ENCODE measurements around the gene AATK. TPM values are rescaled to one million over a fixed set of nuclear protein-coding genes. Genes with fewer than 3 reads are reported as not detected.

The AATK gene
- total and polyA plus RNA-seq, 9 of the 15 experiments (the other 6 are each of a cell fraction or from before 2014, with no cell fraction given): 0.11 to 0.55 (median 0.38) TPM; not detected in 5

DNA sequence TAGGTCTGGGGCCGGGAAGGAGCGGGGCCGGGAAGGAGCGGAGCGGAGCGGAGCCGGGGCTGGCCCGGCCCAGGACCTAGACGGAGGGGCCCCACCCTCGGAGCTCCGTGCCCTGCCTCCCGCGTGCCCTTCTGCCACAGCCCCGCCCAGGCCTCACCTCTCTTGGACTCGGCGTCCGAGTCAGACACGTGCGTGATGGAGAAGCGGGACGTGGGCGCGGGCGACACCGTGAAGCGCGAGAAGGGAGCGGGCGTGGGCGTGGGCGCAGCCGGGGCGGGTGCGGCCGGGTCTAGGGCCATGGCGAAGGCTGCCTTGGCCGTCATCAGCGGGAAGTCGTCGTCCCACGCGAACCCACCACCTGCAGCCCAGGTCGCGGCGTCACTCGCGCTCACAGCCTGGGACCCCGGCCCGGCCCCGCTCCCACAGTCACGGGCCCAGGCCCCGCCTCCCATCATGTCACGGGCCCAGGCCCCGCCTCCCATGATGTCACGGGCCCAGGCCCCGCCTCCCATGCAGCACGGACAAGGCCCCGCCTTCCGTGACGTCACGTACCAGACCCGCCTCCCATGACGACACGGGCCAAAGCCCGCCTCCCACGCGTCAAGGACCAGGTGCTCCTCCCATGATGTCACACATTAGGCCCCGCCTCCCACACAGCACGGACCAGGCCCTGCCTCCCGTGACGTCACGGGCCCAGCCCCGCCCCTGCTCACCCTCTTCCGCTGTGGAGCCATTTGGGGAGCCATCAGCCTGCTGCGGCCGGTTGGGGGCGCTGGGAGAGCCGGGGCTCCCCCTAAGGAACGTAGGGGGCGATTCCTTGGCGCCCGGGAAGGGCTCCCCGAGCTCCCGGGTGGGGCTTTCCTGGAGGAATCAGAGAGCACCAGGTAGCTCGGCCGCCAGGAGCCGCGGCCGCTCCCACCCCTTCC, 46.5 kb downstream of the AATK start (continued):
- TF ChIP-seq, protein P1, sequence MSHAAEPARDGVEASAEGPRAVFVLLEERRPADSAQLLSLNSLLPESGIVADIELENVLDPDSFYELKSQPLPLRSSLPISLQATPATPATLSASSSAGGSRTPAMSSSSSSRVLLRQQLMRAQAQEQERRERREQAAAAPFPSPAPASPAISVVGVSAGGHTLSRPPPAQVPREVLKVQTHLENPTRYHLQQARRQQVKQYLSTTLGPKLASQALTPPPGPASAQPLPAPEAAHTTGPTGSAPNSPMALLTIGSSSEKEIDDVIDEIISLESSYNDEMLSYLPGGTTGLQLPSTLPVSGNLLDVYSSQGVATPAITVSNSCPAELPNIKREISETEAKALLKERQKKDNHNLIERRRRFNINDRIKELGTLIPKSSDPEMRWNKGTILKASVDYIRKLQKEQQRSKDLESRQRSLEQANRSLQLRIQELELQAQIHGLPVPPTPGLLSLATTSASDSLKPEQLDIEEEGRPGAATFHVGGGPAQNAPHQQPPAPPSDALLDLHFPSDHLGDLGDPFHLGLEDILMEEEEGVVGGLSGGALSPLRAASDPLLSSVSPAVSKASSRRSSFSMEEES (CRISPR knock-in tag; IDR thresholded peaks at IDR 0.05): no peak
- TF ChIP-seq RFX5 (IDR thresholded peaks at IDR 0.05; ENCODE audit: low read depth, low read length): peak; percentile 80; the same call in 1 of the 2 replicates
- no peak for TF ChIP-seq ZNF311 (CRISPR knock-in tag; IDR thresholded peaks at IDR 0.05)
- TF ChIP-seq TAF15 (IDR thresholded peaks at IDR 0.05; ENCODE audit: low read depth, low read length): no peak
- TF ChIP-seq NR2C2 (CRISPR knock-in tag; IDR thresholded peaks at IDR 0.05): no peak
- no peak for TF ChIP-seq NR2C2 (tag; IDR thresholded peaks at IDR 0.05)
- no peak for TF ChIP-seq TEAD4 (IDR thresholded peaks at IDR 0.05; ENCODE audit: low read length)
- no peak for TF ChIP-seq TEAD4 (CRISPR knock-in tag; IDR thresholded peaks at IDR 0.05; ENCODE audit: borderline replicate concordance)
- no peak for TF ChIP-seq LARP7 (IDR thresholded peaks at IDR 0.05)
- no peak for TF ChIP-seq TOE1 (IDR thresholded peaks at IDR 0.05; ENCODE audit: borderline replicate concordance)
- TF ChIP-seq TOE1 (CRISPR knock-in tag; IDR thresholded peaks at IDR 0.05; ENCODE audit: borderline replicate concordance, low read depth): no peak
- TF ChIP-seq, protein P2, sequence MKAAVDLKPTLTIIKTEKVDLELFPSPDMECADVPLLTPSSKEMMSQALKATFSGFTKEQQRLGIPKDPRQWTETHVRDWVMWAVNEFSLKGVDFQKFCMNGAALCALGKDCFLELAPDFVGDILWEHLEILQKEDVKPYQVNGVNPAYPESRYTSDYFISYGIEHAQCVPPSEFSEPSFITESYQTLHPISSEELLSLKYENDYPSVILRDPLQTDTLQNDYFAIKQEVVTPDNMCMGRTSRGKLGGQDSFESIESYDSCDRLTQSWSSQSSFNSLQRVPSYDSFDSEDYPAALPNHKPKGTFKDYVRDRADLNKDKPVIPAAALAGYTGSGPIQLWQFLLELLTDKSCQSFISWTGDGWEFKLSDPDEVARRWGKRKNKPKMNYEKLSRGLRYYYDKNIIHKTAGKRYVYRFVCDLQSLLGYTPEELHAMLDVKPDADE (conservative IDR thresholded peaks at IDR 0.05; ENCODE audit: control insufficient read depth, low read depth, low read length): no peak; the same call in none of the 2 replicates
- no peak for TF ChIP-seq SRSF9 (IDR thresholded peaks at IDR 0.05; ENCODE audit: borderline replicate concordance, low read depth, low read length)
- TF ChIP-seq, protein P3, sequence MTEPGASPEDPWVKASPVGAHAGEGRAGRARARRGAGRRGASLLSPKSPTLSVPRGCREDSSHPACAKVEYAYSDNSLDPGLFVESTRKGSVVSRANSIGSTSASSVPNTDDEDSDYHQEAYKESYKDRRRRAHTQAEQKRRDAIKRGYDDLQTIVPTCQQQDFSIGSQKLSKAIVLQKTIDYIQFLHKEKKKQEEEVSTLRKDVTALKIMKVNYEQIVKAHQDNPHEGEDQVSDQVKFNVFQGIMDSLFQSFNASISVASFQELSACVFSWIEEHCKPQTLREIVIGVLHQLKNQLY (CRISPR knock-in tag; conservative IDR thresholded peaks at IDR 0.05): no peak
- TF ChIP-seq SREBF2 (CRISPR knock-in tag; IDR thresholded peaks at IDR 0.05): no peak
- TF ChIP-seq GATAD2A (IDR thresholded peaks at IDR 0.05): no peak
- TF ChIP-seq MCM5 (IDR thresholded peaks at IDR 0.05; ENCODE audit: low read depth): no peak
- no peak for TF ChIP-seq POLR3G (IDR thresholded peaks at IDR 0.05; ENCODE audit: extremely low read depth, insufficient read length, insufficient replicate concordance)
- TF ChIP-seq, protein P4, sequence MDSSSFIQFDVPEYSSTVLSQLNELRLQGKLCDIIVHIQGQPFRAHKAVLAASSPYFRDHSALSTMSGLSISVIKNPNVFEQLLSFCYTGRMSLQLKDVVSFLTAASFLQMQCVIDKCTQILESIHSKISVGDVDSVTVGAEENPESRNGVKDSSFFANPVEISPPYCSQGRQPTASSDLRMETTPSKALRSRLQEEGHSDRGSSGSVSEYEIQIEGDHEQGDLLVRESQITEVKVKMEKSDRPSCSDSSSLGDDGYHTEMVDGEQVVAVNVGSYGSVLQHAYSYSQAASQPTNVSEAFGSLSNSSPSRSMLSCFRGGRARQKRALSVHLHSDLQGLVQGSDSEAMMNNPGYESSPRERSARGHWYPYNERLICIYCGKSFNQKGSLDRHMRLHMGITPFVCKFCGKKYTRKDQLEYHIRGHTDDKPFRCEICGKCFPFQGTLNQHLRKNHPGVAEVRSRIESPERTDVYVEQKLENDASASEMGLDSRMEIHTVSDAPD (CRISPR knock-in tag; IDR thresholded peaks at IDR 0.05): no peak
- TF ChIP-seq, protein P5, sequence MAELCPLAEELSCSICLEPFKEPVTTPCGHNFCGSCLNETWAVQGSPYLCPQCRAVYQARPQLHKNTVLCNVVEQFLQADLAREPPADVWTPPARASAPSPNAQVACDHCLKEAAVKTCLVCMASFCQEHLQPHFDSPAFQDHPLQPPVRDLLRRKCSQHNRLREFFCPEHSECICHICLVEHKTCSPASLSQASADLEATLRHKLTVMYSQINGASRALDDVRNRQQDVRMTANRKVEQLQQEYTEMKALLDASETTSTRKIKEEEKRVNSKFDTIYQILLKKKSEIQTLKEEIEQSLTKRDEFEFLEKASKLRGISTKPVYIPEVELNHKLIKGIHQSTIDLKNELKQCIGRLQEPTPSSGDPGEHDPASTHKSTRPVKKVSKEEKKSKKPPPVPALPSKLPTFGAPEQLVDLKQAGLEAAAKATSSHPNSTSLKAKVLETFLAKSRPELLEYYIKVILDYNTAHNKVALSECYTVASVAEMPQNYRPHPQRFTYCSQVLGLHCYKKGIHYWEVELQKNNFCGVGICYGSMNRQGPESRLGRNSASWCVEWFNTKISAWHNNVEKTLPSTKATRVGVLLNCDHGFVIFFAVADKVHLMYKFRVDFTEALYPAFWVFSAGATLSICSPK (IDR thresholded peaks at IDR 0.05; ENCODE audit: borderline replicate concordance): no peak
- no peak for TF ChIP-seq POLR3A (IDR thresholded peaks at IDR 0.05; ENCODE audit: borderline replicate concordance, extremely low read depth, insufficient read depth, insufficient read length)
